Measurements from ENCODE around the gene EML3.
A peak's percentile ranks its signal among the peaks of the same experiment; 100 is the strongest.
"Not testable (repeated sequence)": the region's sequence is repeated elsewhere in the genome, so short reads cannot be mapped to it uniquely, and the experiment has no call there.

EML3 gene

GRCh38 chr11:62595124-62595523 lies 17.5 kb downstream of the EML3 start:
- no peak for DNase-seq

GRCh38 chr11:62593434-62594044 lies 19.0 kb downstream of the EML3 start:
- DNase-seq = peak; percentile 76

GRCh38 chr11:62592989-62593421 lies 19.6 kb downstream of the EML3 start:
- DNase-seq = no peak

- DNase-seq = no peak
These were observed 20.3 kb downstream of the EML3 start for GRCh38 chr11:62592146-62592815.

- peak; percentile 91 for DNase-seq
These were observed 21.0 kb downstream of the EML3 start, which contains the start of gene TUT1 for GRCh38 chr11:62591448-62592145. TUT1 (minus strand) TSS chr11:62591523; CDS start chr11:62591485, 38 bp downstream.

GRCh38 chr11:62588966-62589637 lies 23.5 kb downstream of the EML3 start:
- DNase-seq = no peak

- DNase-seq = not testable (repeated sequence)
These were observed 27.2 kb downstream of the EML3 start for GRCh38 chr11:62585356-62585755.

GRCh38 chr11:62581735-62582134 lies 30.8 kb downstream of the EML3 start:
- DNase-seq = not testable (repeated sequence)

- DNase-seq = no peak
These were observed 31.4 kb downstream of the EML3 start for GRCh38 chr11:62580959-62581715.

- no peak for DNase-seq
These were observed 33.3 kb downstream of the EML3 start for GRCh38 chr11:62579252-62579651.

GRCh38 chr11:62578541-62578940 lies 34.0 kb downstream of the EML3 start:
- no peak for DNase-seq

- no peak for DNase-seq
These were observed 35.4 kb downstream of the EML3 start for GRCh38 chr11:62577046-62577714.

- DNase-seq = no peak
These were observed 36.7 kb downstream of the EML3 start for GRCh38 chr11:62575837-62576236.

- no peak for DNase-seq
These were observed 37.4 kb downstream of the EML3 start for GRCh38 chr11:62575156-62575555.

- no peak for DNase-seq
These were observed 38.1 kb downstream of the EML3 start for GRCh38 chr11:62574363-62575071.

- peak; percentile 96 for DNase-seq
These were observed 38.8 kb downstream of the EML3 start, which contains the start of gene EEF1G for GRCh38 chr11:62573592-62574362. EEF1G (minus strand) TSS chr11:62573891; CDS start chr11:62573842, 49 bp downstream.

GRCh38 chr11:62573006-62573591 lies 39.5 kb downstream of the EML3 start:
- DNase-seq = no peak

- DNase-seq = no peak
These were observed 40.1 kb downstream of the EML3 start for GRCh38 chr11:62572431-62572830.

GRCh38 chr11:62571493-62571892 lies 41.1 kb downstream of the EML3 start:
- DNase-seq = not testable (repeated sequence)

GRCh38 chr11:62570903-62571302 lies 41.7 kb downstream of the EML3 start:
- not testable (repeated sequence) for DNase-seq
